Daoy (cell line): ENCODE data around the gene CNOT8. TPM values are rescaled to one million over a fixed set of nuclear protein-coding genes. Genes with fewer than 3 reads are reported as not detected.
"Not testable (repeated sequence)": the region's sequence is repeated elsewhere in the genome, so short reads cannot be mapped to it uniquely, and the experiment has no call there.

Experiments used
- DNase-seq: peaks from one replicate; pipeline ENCODE4 v3.0.0-alpha.2; 2015; ENCODE audit warnings: low read depth
- total RNA-seq: library from RNA; depleted of rRNA; stranded (reverse); fragments of >200 nt; shearing (Covaris generic); gene quantifications from 2 replicates; pipeline ENCODE4 v1.2.3, GENCODE V29; 2014

Gene CNOT8
- total RNA-seq, 1 experiment from 2014 or later: 70.3 TPM

- no peak for DNase-seq
Measured at GRCh38 chr5:154865466-154866184, 7.2 kb downstream of the CNOT8 start.

DNA sequence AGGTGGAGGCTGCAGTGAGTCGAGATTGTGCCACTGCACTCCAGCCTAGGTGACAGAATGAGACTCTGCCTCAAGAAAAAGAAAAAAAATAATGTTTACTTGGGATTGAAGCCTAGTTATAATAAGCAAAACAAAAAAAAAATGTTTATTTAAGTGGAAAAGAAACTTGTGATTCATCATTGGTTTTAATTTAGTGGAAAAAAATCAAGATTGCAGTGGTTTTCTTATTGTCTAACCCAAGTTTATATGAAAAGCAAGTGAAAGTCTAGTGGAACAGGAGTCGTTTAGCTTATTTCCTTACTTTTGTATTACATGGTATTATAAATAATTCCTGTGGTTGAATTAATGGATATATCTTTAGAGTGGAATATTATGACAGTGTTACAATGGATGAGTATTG lies 8.4 kb downstream of the CNOT8 start:
- DNase-seq: no peak

GRCh38 chr5:154868702-154869101 lies 10.3 kb downstream of the CNOT8 start:
- DNase-seq: peak; percentile 9

DNA sequence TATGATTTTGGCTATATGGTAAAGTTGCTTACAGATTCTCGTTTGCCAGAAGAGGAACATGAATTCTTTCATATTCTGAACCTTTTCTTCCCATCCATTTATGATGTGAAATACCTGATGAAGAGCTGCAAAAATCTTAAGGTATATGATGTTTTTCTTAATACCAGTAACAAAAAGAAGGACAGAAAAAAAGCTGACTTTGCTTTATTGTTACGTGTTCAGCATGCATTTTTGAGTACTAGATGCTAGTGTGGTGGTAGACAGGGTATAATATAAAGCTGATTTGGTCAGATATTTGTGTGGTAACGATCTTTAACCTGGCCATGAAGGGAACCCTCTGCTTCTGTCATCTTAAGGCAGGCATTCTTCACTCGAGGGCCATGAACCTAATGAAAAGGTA lies 13.3 kb downstream of the CNOT8 start:
- DNase-seq: no peak

DNA sequence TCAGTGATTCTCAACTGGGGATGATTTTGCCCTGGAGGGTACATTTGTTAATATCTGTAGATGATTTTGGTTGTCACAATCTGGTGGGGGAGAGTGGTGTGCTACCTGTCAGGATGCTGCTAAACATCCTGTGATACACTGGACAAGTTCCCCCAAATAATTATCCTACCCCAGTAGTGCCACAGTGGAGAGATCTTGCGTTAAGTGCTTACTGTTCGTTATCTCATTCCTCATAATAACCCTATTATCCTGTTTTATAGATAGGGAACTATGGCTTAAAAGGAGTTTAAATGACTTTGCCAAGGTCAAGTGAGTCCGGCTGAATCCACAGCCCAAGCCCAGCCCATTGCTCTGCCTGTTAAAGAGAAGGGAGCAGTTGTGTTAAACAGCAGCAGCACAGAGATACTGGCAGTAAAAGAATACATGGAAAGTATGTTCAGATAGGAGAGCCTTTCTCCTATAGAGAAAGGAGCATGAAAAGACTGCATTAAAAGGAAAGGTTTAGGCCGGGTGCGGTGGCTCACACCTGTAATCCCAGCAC lies 15.4 kb downstream of the CNOT8 start:
- DNase-seq: no peak

GRCh38 chr5:154878642-154879335 lies 20.4 kb downstream of the CNOT8 start:
- DNase-seq: no peak

GRCh38 chr5:154881986-154882385 lies 23.6 kb downstream of the CNOT8 start:
- DNase-seq: no peak

GRCh38 chr5:154884424-154884823 lies 26.0 kb downstream of the CNOT8 start:
- no peak for DNase-seq

DNA sequence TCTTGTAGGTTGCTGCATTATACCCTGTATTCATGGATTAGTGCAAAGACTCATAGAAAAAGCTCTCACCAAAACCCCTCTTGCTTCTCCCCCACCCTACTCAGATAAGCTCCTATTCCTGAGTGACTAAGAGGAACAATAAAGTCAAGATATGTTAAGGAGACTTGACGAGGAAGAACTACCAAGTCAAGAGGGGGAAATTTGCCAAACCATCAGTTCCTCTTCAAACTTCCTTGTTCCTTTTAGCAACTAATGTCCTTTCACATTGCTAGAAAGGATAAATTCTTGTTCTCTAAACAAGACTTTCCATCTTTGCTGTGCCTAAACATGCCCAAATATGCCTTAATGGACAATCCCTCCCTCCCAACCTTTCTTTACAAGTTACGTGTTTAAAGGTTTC lies 27.0 kb downstream of the CNOT8 start:
- no peak for DNase-seq

DNA sequence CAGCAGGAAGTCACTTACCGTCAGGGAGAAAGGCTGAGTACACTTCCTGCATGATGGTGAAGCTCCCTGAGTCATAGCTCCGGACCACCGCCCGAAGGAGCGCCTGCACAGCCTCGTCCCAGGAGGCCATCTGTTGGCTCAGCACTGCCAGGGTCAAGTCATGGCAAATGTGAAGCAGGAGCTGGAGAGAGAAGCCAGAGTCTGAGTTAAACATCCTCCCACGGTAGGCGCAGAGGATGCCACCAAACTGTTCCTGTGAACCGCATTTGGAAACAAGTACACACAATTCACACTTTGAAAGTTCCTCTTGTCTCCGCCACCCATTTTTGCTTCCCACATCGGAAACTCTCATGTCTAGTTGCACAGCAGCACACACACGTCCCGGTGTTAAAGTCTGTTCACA lies 33.9 kb downstream of the CNOT8 start:
- DNase-seq: peak; percentile 13

DNA sequence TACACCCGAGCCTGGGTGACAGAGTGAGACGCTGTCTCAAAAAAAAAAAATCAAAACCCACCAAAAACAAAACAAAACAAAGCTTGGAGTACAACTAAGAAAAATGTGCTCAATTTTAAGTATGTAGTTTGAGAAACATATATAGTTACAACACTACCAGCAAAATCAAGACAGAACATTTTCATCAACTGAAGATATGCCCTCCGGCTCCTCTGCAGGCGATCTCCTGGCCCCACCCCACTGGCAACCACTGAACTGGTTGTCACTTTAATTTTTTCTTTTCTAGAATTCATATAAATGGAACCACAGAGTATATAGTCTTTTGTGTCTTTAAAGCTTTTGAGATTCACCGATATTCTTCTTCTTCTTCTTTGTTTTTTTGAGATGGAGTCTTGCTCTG lies 35.0 kb downstream of the CNOT8 start:
- no peak for DNase-seq

DNA sequence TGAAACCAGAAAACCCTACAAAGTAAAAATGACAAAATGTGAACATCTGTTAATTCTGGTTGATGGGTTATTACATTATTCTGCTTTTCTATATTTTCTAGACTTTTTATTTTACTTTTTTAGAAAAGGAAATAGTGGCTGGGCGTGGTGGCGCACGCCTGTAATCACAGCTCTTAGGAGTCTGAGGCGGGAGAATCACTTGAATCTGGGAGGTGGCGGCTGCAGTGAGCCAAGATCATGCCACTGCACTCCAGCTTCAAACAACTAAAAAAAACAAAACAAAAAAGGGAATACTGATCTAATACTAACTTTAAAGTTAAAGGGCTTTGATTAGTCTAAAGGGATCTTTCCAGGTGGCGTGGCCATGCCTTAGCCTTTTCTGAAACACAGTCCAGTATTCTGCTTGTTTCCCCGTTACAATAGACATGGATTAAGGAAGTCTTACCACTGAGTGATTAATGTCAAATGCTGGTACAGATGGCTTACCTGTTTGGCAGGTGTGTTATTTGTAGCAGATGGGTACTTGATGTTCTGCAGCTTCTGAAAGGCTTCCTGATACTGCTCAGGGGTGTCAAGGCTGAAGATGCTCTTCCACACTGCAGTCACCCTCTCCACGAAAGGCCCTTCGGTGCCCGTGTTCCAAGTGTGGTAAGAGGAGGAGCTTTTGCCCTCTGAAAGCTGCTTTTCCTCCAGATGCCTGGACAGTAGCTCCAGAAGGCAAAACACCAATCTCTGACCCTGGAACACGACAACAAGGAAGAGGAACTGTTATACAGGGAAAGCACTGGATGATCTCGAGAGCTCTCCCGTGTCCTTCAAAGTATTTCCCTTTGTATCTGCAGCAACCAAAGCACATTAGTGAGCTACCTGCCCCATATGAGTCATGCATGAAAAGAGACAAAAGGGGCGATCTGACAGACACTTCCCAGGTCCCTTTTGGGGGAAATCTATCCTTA lies 37.5 kb downstream of the CNOT8 start:
- DNase-seq: no peak

- no peak for DNase-seq
Measured at GRCh38 chr5:154896562-154897165, 38.2 kb downstream of the CNOT8 start.

DNA sequence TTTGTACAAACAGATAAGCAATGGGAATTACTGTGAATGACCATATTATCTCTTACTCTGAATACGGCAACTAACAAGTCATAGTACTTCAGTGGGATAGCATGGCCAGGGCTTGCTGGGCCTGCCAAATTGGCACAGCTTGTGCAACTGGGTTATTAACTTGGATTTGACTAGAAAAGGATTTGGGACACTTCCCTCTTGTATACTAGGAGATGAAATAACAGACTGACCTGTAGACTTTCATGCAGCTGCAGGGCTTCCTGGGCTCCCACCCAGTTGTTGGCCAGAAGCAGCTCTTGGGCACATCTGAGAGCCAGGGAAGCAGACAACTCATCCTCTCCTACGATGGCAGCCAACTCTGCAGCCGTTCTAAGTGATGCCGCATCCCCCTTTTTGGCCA lies 39.8 kb downstream of the CNOT8 start:
- no peak for DNase-seq

GRCh38 chr5:154899151-154899816 lies 40.9 kb downstream of the CNOT8 start:
- no peak for DNase-seq

DNA sequence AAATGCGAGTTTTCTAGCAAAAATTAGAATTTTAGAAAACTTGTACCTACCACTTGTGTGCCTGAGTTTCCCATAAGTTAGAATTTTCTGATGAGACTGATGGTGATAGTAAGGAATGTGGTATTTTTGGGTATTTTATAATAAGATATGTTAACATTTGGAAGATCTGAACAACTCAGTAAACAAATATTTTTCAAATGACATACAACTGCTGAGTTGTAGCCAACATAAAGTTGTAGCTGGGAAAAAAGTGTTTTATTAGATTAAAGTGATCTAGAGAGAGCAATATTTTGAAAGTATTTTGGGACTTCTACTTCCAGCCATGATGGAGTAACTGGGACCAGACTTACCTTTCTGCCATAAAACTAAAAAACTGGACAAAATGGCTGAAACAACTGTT lies 41.6 kb downstream of the CNOT8 start:
- no peak for DNase-seq

- no peak for DNase-seq
Measured at GRCh38 chr5:154901276-154901675, 42.8 kb downstream of the CNOT8 start.

GRCh38 chr5:154901913-154902312 lies 43.5 kb downstream of the CNOT8 start:
- no peak for DNase-seq

- DNase-seq: not testable (repeated sequence)
Measured at GRCh38 chr5:154905601-154906000, 47.2 kb downstream of the CNOT8 start.

DNA sequence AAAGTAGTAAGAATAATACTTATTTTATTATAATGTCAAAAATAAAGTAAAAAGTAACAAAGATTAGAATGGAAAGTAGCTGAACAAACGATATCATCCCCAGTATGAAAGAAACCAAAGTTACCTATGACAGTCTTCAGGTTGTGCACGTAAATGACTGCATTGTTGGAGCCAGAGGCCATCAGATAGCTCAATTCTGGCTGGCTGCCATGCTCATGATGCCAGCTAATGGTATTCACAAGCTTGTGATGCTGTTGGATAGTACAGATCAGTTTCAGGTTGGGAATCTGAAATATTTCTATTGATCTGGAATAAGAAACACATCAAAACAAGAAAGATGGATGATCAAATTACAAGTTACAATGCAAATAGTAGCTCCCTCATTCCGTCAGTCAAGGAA lies 58.4 kb downstream of the CNOT8 start:
- no peak for DNase-seq

DNA sequence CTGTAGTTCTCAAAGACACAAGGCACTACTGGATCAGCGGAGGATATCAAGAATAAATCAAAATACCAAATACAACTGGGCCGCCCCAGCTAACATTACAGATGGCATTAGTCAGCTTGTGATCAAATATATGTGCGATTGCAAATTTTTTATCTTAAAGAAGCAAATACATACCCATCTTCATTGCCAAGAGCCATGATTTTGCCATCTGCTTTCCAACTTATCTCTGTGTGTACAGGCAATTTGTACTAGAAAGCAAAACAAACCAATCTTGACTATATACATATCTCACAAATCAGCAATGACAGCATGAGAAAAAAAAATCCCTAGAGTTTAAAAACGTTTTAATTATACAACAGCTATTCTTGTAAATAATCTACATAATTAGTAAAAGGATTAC lies 59.3 kb downstream of the CNOT8 start:
- DNase-seq: no peak
